IPS DF 4.7 (cell line): ENCODE data around the gene KCNA2.

Experiments
- DNase-seq: peaks from one replicate; pipeline ENCODE4 v3.0.0-alpha.2; 2013; ENCODE audit warnings: low spot score; ENCODE audit errors: extremely low read depth

KCNA2 gene

GRCh38 chr1:110570307-110570706, 35.9 kb downstream of the KCNA2 start:
- no peak for DNase-seq

- no peak for DNase-seq
Measured at GRCh38 chr1:110566836-110567235, 39.3 kb downstream of the KCNA2 start.

GRCh38 chr1:110565565-110565964, 40.6 kb downstream of the KCNA2 start:
- no peak for DNase-seq

- DNase-seq = no peak
Measured at GRCh38 chr1:110563089-110563488, 43.1 kb downstream of the KCNA2 start.

GRCh38 chr1:110561596-110561995, 44.6 kb downstream of the KCNA2 start:
- DNase-seq = no peak

- DNase-seq = no peak
Measured at GRCh38 chr1:110559157-110559556, 47.0 kb downstream of the KCNA2 start.

- no peak for DNase-seq
Measured at GRCh38 chr1:110557481-110557880, 48.7 kb downstream of the KCNA2 start.

GRCh38 chr1:110556471-110556807, 49.7 kb downstream of the KCNA2 start:
- no peak for DNase-seq

GRCh38 chr1:110555807-110556470, 50.2 kb downstream of the KCNA2 start:
- DNase-seq = no peak

GRCh38 chr1:110554871-110555801, 51.0 kb downstream of the KCNA2 start:
- no peak for DNase-seq

- DNase-seq = no peak
Measured at GRCh38 chr1:110551278-110551809, 54.8 kb downstream of the KCNA2 start.

GRCh38 chr1:110549831-110550230, 56.3 kb downstream of the KCNA2 start:
- DNase-seq = no peak

- DNase-seq = no peak
Measured at GRCh38 chr1:110548381-110548780, 57.8 kb downstream of the KCNA2 start.

GRCh38 chr1:110547017-110547416, 59.1 kb downstream of the KCNA2 start:
- DNase-seq = no peak

- DNase-seq = no peak
Measured at GRCh38 chr1:110545492-110545891, 60.7 kb downstream of the KCNA2 start.

- no peak for DNase-seq
Measured at GRCh38 chr1:110544753-110545152, 61.4 kb downstream of the KCNA2 start.
